T-helper 1 cell treated with Interleukin-12 subunit alpha and Interleukin-12 subunit beta and Interleukin-4 antibody, amounts not matched to agents 30 μg/mL and 1 μg/mL, for 36 hours (primary cell): ENCODE data around the gene HGFAC.

ENCODE experiments used
- H3K27ac Mint-ChIP-seq: one replicate; pipeline ENCODE4 v1.8.0; 2021; ENCODE audit warnings: mild to moderate bottlenecking, mixed read lengths
- H3K27me3 Mint-ChIP-seq: one replicate; pipeline ENCODE4 v1.8.0; 2021; ENCODE audit warnings: low read depth, mixed read lengths
- H3K36me3 Mint-ChIP-seq: one replicate; pipeline ENCODE4 v1.8.0; 2021; ENCODE audit warnings: low read depth, mixed read lengths
- H3K4me1 Mint-ChIP-seq: one replicate; pipeline ENCODE4 v1.8.0; 2021; ENCODE audit warnings: low read depth, mixed read lengths
- H3K4me3 Mint-ChIP-seq: one replicate; pipeline ENCODE4 v1.8.0; 2021; ENCODE audit warnings: mild to moderate bottlenecking, moderate library complexity, mixed read lengths
- H3K9me3 Mint-ChIP-seq: one replicate; pipeline ENCODE4 v1.8.0; 2021; ENCODE audit warnings: mixed read lengths

Gene HGFAC

DNA sequence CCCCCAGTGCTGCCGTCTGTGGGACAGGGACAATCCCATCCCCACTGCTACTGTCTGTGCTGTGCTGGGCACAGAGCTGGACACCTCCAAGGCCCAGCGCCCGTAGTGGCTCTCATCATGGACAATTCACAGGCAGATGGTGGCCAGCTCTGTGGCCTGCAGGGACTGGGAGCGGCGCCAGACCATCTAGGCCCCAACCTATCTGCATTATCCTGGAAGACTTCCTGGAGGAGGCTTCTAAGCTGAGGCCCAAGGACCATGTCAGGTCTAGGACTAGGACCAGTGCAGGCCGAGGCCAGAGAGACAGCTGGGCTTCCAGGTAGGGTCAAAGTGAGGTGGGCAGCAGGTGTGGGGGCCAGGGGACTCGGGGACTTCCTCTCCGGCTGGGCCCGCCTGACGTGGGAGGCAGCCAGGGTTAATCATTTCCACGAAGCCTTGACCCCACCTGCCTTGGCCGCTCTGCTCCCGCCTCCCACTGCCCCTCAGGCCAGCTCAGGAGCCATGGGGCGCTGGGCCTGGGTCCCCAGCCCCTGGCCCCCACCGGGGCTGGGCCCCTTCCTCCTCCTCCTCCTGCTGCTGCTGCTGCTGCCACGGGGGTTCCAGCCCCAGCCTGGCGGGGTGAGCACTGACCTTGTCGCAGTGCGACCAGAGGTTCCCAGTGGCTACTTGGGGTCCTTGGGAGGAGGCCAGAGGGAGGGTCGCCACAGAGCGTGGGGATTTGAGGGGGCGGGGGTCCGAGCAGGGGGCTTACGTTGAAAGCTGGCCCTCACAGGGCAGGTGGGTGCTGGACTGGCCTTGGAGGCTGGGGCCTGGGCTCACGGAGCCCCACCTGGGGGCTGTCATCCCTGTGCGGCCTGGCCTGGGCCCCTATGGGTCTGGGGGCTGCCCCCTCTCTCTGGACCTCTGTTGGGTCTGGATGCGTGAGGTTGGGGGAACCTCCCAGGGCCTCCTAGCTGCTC lies at the start of gene HGFAC:
TSS of gene HGFAC (plus strand) at position 468 of the 959 bp plus-strand sequence. CDS start at position 502, 34 bp downstream.
- H3K27ac Mint-ChIP-seq, result no peak within 1 kb of the TSS
- H3K4me3 Mint-ChIP-seq, result no peak within 1 kb of the TSS
- H3K27me3 Mint-ChIP-seq, result no peaks in the 10 kb centered on the region
- no peaks in the 10 kb centered on the region for H3K36me3 Mint-ChIP-seq
- no peaks in the 10 kb centered on the region for H3K4me1 Mint-ChIP-seq
- H3K9me3 Mint-ChIP-seq, result no peaks in the 10 kb centered on the region

DNA sequence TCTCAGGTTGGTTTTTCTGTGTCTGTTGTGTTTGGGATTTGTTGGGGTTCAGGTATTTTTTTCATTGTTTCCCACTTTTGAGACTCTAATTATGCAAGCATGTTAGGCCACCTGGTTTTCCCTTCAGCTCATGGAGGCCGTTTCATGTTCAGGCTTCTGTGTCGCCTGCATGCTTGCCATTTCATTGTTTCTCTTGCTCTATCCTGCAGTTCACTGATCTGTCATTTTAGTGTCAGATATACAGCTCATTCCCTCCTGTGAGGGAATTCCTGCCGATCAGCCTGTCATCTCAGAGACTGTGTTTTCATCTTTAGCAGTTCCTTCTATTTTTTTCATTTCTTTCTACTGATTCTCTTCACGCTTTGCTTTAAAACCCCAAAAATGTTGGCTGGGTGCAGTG lies 49.4 kb upstream of the HGFAC start:
- Mint-ChIP-seq H3K4me1 (peaks cover 1% of the 10 kb centered on the region), H3K4me3 (no peak overlapping the region), H3K27ac (no peak overlapping the region), H3K36me3 (no peaks in the 10 kb centered on the region), H3K27me3 (peaks cover 18% of the 10 kb centered on the region), H3K9me3 (no peaks in the 10 kb centered on the region)

- Mint-ChIP-seq H3K36me3 (no peaks in the 10 kb centered on the region), H3K4me1 (peaks cover 1% of the 10 kb centered on the region), H3K27ac (no peak overlapping the region)
These were observed 48.6 kb upstream of the HGFAC start for GRCh38 chr4:3393171-3393570.

GRCh38 chr4:3396600-3396999 lies 45.2 kb upstream of the HGFAC start:
- Mint-ChIP-seq H3K27ac (no peak overlapping the region), H3K27me3 (peaks cover 12% of the 10 kb centered on the region), H3K9me3 (no peaks in the 10 kb centered on the region), H3K4me1 (no peaks in the 10 kb centered on the region), H3K36me3 (no peaks in the 10 kb centered on the region), H3K4me3 (no peak overlapping the region)

More at GRCh38 chr4:3393171-3393570, 48.6 kb upstream of the HGFAC start:
- Mint-ChIP-seq H3K4me3 (no peak overlapping the region), H3K9me3 (no peaks in the 10 kb centered on the region), H3K27me3 (peaks cover 19% of the 10 kb centered on the region)

GRCh38 chr4:3397128-3397527 lies 44.6 kb upstream of the HGFAC start:
- Mint-ChIP-seq H3K27ac (no peak overlapping the region), H3K4me1 (no peaks in the 10 kb centered on the region), H3K9me3 (no peaks in the 10 kb centered on the region), H3K4me3 (no peak overlapping the region), H3K27me3 (peaks cover 10% of the 10 kb centered on the region), H3K36me3 (no peaks in the 10 kb centered on the region)

DNA sequence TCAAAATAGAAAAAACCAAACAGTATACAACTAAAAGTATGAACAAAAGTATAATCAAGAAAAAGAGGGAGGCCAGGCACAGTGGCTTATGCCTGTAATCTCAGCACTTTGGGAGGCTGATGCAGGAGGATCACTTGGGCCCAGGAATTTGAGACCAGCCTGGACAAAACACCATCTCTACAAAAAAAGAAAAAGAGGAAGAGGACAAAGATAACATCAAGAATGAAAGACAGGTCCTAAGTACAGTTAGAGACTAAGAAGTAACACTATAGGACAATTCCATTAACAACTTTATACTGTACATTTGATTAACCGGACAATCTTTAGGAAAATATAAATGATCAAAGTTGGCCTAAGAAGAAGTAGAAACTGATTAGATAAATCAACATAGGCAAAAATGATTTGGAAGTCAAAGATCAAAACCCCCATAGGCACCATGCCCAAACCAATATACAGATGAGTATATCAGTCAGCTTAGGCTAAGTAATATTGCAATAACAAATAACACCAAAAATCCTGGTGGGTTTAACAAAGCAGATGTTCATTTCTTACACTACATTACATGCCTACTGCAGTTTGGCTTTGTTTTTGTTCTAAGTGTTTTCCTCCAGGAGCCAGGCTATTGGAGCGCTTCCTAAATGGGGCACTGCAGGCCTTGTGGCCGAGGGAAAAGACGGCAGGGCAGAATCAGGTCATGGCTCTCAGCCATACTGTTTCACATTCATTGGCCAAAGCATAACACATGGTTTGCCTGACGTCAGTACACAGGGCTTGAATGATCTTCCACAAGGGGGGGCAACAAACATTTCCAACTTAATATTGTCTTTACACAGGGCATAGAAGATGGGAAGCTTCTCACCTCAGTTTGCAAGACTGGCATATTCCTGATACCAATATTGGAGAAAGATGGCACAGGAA lies 42.2 kb upstream of the HGFAC start:
- no peak overlapping the region for H3K4me3 Mint-ChIP-seq
- no peaks in the 10 kb centered on the region for H3K9me3 Mint-ChIP-seq
- no peaks in the 10 kb centered on the region for H3K36me3 Mint-ChIP-seq
- no peak overlapping the region for H3K27ac Mint-ChIP-seq
- peaks cover 5% of the 10 kb centered on the region for H3K27me3 Mint-ChIP-seq
- H3K4me1 Mint-ChIP-seq, result no peaks in the 10 kb centered on the region

- Mint-ChIP-seq H3K27me3 (peaks cover 5% of the 10 kb centered on the region), H3K4me1 (no peaks in the 10 kb centered on the region), H3K9me3 (no peaks in the 10 kb centered on the region), H3K36me3 (no peaks in the 10 kb centered on the region), H3K27ac (no peak overlapping the region), H3K4me3 (no peak overlapping the region)
These were observed 40.2 kb upstream of the HGFAC start for GRCh38 chr4:3401436-3402171.

GRCh38 chr4:3402491-3403347 lies 39.0 kb upstream of the HGFAC start:
- Mint-ChIP-seq H3K4me3 (no peak overlapping the region), H3K27me3 (peaks cover 5% of the 10 kb centered on the region), H3K9me3 (no peaks in the 10 kb centered on the region), H3K27ac (no peak overlapping the region), H3K4me1 (no peaks in the 10 kb centered on the region), H3K36me3 (no peaks in the 10 kb centered on the region)

GRCh38 chr4:3403348-3403906 lies 38.3 kb upstream of the HGFAC start:
- peaks cover 2% of the 10 kb centered on the region for H3K27me3 Mint-ChIP-seq
- no peaks in the 10 kb centered on the region for H3K9me3 Mint-ChIP-seq
- no peak overlapping the region for H3K4me3 Mint-ChIP-seq
- H3K27ac Mint-ChIP-seq, result no peak overlapping the region
- no peaks in the 10 kb centered on the region for H3K4me1 Mint-ChIP-seq
- H3K36me3 Mint-ChIP-seq, result no peaks in the 10 kb centered on the region

GRCh38 chr4:3404546-3404945 lies 37.2 kb upstream of the HGFAC start:
- no peaks in the 10 kb centered on the region for H3K36me3 Mint-ChIP-seq
- no peak overlapping the region for H3K4me3 Mint-ChIP-seq
- no peaks in the 10 kb centered on the region for H3K4me1 Mint-ChIP-seq
- H3K27ac Mint-ChIP-seq, result no peak overlapping the region
- no peaks in the 10 kb centered on the region for H3K27me3 Mint-ChIP-seq
- no peaks in the 10 kb centered on the region for H3K9me3 Mint-ChIP-seq

DNA sequence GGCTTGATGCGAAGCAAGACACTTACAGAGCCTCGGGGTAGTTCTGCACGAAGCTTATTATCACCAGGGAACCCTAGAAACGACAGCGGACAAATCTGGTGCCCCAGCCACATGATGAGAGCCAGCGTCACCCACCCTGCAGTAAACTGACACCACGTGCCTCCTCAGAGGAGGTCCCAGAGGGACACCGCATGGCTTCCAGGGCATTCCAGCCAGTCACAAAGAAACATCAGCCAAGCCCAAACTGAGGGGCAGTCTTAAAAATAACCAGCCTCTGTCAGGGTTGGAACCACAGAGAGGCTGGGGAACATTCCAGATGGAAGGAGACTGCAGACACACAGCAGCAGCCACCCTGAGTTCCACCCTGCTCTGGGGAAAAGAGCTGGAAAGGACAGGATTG lies 36.6 kb upstream of the HGFAC start:
- H3K4me1 Mint-ChIP-seq, result no peaks in the 10 kb centered on the region
- H3K27ac Mint-ChIP-seq, result no peak overlapping the region
- H3K9me3 Mint-ChIP-seq, result no peaks in the 10 kb centered on the region
- H3K4me3 Mint-ChIP-seq, result no peak overlapping the region
- H3K36me3 Mint-ChIP-seq, result no peaks in the 10 kb centered on the region
- H3K27me3 Mint-ChIP-seq, result no peaks in the 10 kb centered on the region

GRCh38 chr4:3406021-3406420 lies 35.7 kb upstream of the HGFAC start:
- Mint-ChIP-seq H3K36me3 (no peaks in the 10 kb centered on the region), H3K9me3 (no peaks in the 10 kb centered on the region), H3K4me1 (no peaks in the 10 kb centered on the region), H3K4me3 (no peak overlapping the region), H3K27me3 (no peaks in the 10 kb centered on the region), H3K27ac (no peak overlapping the region)

DNA sequence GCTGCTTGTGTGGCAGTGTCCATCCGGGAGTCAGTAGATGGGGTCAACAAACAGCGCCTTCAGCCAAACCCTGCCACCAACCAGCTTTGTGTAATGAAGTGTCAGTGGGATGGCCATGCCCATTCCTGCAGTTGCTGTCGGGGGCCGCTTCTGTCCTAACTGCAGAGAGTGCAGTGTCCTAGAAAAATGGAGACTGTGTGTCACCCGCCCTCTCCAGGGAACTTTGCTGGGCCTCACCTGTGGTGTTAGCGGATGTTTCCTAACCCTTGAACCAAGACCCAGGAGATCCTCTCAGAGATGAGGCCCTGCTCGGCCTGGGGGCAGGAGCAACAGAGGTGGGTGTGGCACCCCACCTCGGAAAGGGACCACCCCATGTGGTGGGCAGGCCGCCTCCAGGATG lies 35.3 kb upstream of the HGFAC start:
- Mint-ChIP-seq H3K27me3 (no peaks in the 10 kb centered on the region), H3K9me3 (no peaks in the 10 kb centered on the region), H3K27ac (no peak overlapping the region), H3K4me1 (no peaks in the 10 kb centered on the region), H3K36me3 (no peaks in the 10 kb centered on the region), H3K4me3 (no peak overlapping the region)
